Left ventricle myocardium inferior (tissue), 1 donor: ENCODE data around the gene SH2D5. TPM values are rescaled to one million over a fixed set of nuclear protein-coding genes. Genes with fewer than 3 reads are reported as not detected.

Source experiments
- DNase-seq: peaks from one replicate; pipeline ENCODE4 v3.0.0-alpha.2; 2020
- H3K27ac ChIP-seq: fragments of 200-600 bp; replicated peaks from 2 replicates; pipeline ENCODE4 v1.8.0; 2021
- H3K27me3 ChIP-seq: fragments of 200-600 bp; 2 replicates; pipeline ENCODE4 v1.8.0; 2021; ENCODE audit warnings: low read depth
- H3K36me3 ChIP-seq: fragments of 200-600 bp; 2 replicates; pipeline ENCODE4 v1.8.0; 2021
- H3K4me1 ChIP-seq: fragments of 200-600 bp; 2 replicates; pipeline ENCODE4 v1.8.0; 2021
- H3K4me3 ChIP-seq: fragments of 200-600 bp; 2 replicates; pipeline ENCODE4 v1.8.0; 2021; ENCODE audit warnings: mild to moderate bottlenecking, moderate library complexity
- H3K9me3 ChIP-seq: fragments of 200-600 bp; replicated peaks from 2 replicates; pipeline ENCODE4 v1.8.0; 2021
- CTCF ChIP-seq: fragments of 200-600 bp; IDR thresholded peaks from 2 replicates; pipeline ENCODE4 v1.8.0; 2021; ENCODE audit warnings: antibody characterized with exemption, mild to moderate bottlenecking, borderline replicate concordance
- intact Hi-C: fragments of 100-400 bp; cut with micrococcal nuclease; formaldehyde crosslinking; loops from one replicate; pipeline ENCODE4 v1.11.0; 2022
- total RNA-seq: library from RNA; stranded (reverse); fragmentation: NEBNext Ultra II Directional; extraction: Animal tissue kit (Norgen Biotek cat#: 25700); gene quantifications from one replicate; pipeline ENCODE4 v1.2.1, GENCODE V29; 2021
- donor health status: DM: no; HTN: yes; CAD: no; lungs with severe emphysema.

The SH2D5 gene
- total RNA-seq, 1 donor from 2014 or later, result not detected

- no peaks in the 10 kb centered on the region for H3K36me3 ChIP-seq
- H3K4me1 ChIP-seq, result peaks cover 26% of the 10 kb centered on the region
- no peaks in the 10 kb centered on the region for H3K9me3 ChIP-seq
- no peak for TF ChIP-seq CTCF
- peaks cover 61% of the 10 kb centered on the region for H3K27me3 ChIP-seq
- no peak for DNase-seq
- no peak overlapping the region for H3K4me3 ChIP-seq
- no peak overlapping the region for H3K27ac ChIP-seq
- intact Hi-C loops, result no loop called here
Measured at GRCh38 chr1:20727746-20728316, 4.7 kb downstream of the SH2D5 start.

- intact Hi-C loops, result no loop called here
- Histone ChIP-seq H3K4me1 (peaks cover 19% of the 10 kb centered on the region), H3K4me3 (no peak overlapping the region), H3K36me3 (no peaks in the 10 kb centered on the region), H3K27ac (no peak overlapping the region), H3K27me3 (peaks cover 57% of the 10 kb centered on the region), H3K9me3 (no peaks in the 10 kb centered on the region)
- DNase-seq, result no peak
- no peak for TF ChIP-seq CTCF
Measured at GRCh38 chr1:20726932-20727745, 5.4 kb downstream of the SH2D5 start.

- DNase-seq, result no peak
- H3K27me3 ChIP-seq, result peaks cover 48% of the 10 kb centered on the region
- intact Hi-C loops, result no loop called here
- TF ChIP-seq CTCF, result no peak
- no peaks in the 10 kb centered on the region for H3K9me3 ChIP-seq
- H3K36me3 ChIP-seq, result no peaks in the 10 kb centered on the region
- no peak overlapping the region for H3K4me3 ChIP-seq
- H3K27ac ChIP-seq, result no peak overlapping the region
- H3K4me1 ChIP-seq, result peaks cover 10% of the 10 kb centered on the region
Measured at GRCh38 chr1:20726118-20726911, 6.2 kb downstream of the SH2D5 start.

- intact Hi-C loops, result no loop called here
- H3K27ac ChIP-seq, result no peak overlapping the region
- no peak for TF ChIP-seq CTCF
- no peaks in the 10 kb centered on the region for H3K9me3 ChIP-seq
- no peaks in the 10 kb centered on the region for H3K36me3 ChIP-seq
- no peak overlapping the region for H3K4me3 ChIP-seq
- DNase-seq, result no peak
- peaks cover 3% of the 10 kb centered on the region for H3K4me1 ChIP-seq
- peaks cover 40% of the 10 kb centered on the region for H3K27me3 ChIP-seq
Measured at GRCh38 chr1:20725189-20726117, 7.0 kb downstream of the SH2D5 start.
